HG02973 (cell line): ENCODE results near the gene KIRREL2.
A peak's percentile ranks its signal among the peaks of the same experiment; 100 is the strongest.
"Not testable (repeated sequence)": the region's sequence is repeated elsewhere in the genome, so short reads cannot be mapped to it uniquely, and the experiment has no call there.

ENCODE experiments used
- ATAC-seq: cut with Tn5 transposase; IDR thresholded peaks from one replicate; pipeline ENCODE4 v1.9.1; 2021; ENCODE audit warnings: moderate library complexity; ENCODE audit not compliant: unreplicated experiment

Gene KIRREL2

GRCh38 chr19:35895911-35896642, 39.4 kb downstream of the KIRREL2 start:
- ATAC-seq, result no peak

- no peak for ATAC-seq
Observed at GRCh38 chr19:35896643-35897040, 39.9 kb downstream of the KIRREL2 start.

DNA sequence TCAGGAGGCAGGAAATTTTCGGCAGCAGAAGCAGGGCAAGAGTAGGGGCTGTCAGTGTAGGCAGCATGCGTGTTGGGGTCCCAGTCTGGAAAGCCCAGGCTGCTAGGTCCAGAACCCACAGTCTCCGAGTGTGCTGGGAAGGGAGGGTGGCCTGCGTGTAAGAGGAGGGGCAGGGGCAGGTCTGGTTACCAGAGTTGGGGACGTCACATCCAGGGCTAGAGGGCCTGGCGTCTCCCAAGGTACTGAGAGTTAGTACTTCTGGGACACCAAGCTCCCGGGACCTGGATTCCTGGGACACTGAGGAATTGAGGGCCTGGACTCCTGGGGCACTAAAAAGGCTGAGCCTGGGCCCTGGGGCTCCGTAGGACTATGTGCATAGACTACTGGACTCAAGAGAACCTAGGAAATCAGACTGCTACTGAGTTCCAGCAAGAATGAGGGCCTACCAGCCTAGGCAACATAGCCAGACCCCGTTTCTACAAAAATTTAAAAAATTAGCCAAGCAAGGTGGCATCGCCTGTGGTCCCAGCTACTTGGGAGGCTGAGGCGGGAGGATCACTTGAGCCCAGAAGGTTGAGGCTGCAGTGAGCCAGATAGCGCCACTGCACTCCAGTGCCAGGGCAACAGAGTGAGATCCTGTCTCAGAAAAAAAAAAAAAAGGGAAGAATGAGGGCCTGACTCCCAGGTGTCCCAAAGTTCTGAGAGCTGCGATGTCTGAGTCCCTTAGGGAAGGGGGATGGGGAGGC, 41.2 kb downstream of the KIRREL2 start:
- no peak for ATAC-seq

- no peak for ATAC-seq
Observed at GRCh38 chr19:35898499-35898809, 41.7 kb downstream of the KIRREL2 start.

DNA sequence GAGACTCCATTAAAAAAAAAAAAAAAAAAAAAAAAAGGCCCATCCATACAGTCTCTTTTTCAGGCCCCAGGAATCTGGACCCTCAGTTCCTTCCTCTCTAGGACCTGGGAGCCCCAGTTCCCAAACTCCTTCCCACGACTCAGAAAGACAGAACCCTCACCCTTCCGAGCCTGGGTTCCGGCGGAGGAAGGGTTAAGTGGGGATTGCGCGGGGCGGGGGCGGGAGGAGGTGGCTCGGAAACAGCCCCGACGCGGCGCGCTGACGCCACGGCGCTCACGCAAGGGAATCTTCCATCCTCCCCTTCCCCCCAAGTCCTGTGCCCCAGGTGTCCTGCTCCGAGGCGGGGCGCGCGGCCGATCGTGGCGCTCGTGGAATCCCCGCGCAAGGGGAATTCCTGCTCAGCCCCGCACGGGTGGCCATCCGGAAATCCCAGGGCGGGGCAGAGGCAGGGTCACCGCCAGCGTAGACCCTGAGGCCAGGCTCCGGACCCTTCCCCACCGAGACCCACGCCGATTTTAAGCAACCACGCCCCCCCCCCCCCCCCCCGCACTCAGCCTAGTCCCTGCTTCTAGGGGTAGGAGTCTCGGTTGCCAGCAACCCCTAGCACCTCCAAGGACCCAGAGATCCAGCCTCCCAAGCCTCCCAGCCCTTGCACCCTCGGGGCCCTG, 43.0 kb downstream of the KIRREL2 start:
- peak; percentile 31 for ATAC-seq

DNA sequence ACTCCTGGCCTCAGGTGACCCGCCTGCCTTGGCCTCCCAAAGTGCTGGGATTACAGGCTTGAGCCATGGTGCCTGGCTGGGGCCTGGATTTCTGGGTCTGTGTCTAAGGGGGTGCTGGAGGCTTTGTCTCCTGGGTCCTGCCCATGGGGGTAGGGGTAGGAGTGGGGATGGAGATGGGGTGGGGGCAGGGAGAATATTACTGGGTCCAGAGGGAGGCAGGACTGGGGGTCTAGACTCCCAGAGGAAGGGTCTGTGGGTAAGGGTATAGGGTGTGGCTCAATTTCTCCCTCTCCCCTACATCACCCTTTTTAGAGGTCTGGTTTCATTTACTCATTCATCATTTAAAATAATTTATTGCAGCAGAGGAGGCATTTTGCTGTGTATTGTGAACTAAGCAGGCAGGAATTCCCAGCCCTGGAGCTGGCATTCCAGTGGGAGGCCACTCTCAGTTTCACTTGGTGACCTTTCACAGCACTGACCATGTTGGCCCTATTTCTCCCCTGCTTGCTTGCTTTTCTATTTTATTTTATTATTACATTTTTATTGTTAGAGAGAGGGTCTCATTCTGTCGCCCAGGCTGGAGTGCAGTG, 44.4 kb downstream of the KIRREL2 start:
- no peak for ATAC-seq

- ATAC-seq, result no peak
Observed at GRCh38 chr19:35901854-35902661, 45.3 kb downstream of the KIRREL2 start, which contains the start of gene HCST. HCST (plus strand) TSS chr19:35902529; CDS start chr19:35902594, 65 bp downstream.

GRCh38 chr19:35902870-35903475, 46.3 kb downstream of the KIRREL2 start:
- ATAC-seq, result no peak

DNA sequence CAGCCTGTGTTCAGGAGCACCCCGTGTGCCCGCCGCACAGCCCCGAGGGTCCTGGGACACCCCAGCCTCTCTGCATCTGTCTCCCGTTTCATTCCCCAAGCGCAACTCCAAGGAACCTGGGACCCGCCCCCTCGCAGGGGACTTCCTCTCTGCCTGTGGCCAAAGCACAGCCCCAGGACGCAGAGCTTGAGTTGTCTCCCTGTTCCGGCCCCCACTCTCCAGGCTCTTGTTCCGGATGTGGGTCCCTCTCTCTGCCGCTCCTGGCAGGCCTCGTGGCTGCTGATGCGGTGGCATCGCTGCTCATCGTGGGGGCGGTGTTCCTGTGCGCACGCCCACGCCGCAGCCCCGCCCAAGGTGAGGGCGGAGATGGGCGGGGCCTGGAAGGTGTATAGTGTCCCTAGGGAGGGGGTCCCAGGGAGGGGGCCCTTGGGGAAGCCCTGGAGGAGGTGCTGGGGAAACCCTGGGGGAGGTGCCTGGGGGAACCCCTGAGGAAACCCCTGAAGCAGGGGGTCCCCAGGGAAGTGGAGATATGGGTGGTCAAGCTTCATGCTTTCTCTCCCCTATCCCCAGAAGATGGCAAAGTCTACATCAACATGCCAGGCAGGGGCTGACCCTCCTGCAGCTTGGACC, 47.0 kb downstream of the KIRREL2 start:
- no peak for ATAC-seq

- no peak for ATAC-seq
Observed at GRCh38 chr19:35904311-35905068, 47.8 kb downstream of the KIRREL2 start.

GRCh38 chr19:35905178-35905727, 48.5 kb downstream of the KIRREL2 start:
- no peak for ATAC-seq

GRCh38 chr19:35907377-35907745, 50.6 kb downstream of the KIRREL2 start:
- ATAC-seq, result no peak

GRCh38 chr19:35908010-35908441, 51.3 kb downstream of the KIRREL2 start, which contains the start of gene TYROBP:
TYROBP (minus strand) TSS chr19:35908295; CDS start chr19:35908228, 67 bp downstream.
- no peak for ATAC-seq

DNA sequence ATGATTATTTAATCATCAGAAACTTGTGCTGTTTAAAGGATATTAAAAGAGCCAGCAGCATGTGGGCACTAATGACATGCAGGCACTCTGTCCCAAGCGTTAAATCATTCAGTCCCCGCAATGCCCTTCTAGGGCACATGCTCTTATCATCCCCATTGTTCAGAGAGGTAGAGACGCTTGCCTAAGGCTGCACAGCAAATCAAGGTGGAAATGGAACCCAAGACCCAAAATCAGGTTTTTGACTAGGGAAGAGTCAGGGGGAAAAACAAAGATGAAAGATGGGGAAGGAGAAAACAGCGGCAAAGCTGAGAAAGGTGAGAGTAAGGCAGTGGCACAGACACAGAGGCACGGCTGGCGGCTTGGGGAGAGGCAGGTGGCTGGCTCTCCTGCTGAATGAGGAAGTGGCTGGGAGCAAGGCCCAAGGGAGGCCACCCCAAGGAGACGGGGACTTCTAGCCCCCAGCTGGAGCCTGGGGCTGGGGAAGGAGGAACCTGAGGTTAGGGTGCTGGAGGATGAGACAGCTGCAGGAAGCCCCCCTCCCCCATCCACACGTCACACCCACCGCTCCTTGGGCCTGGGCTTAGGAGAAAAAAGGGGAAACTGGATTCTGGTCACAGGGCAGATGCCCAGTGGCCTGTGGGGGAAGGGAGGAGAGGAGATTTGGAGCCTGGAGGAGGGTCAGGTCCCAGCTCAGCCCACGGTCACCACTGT, 52.4 kb downstream of the KIRREL2 start:
- no peak for ATAC-seq

DNA sequence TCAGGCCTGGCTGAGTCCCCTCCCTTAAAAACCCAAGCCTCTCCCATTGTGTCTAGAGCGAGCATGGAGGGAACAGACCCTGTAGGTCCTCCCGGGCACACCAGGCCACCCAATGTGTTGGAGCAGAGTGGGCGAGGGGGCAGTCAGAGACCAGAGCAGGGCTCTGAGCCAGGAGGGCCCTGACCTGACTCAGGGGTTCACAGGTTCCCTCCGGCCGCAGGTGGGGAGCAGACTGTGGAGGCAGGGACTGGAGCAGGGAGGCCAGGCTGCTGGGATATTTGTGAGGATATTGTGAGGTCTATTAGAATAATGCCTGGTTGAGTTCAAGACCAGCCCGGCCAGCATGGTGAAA, 52.9 kb downstream of the KIRREL2 start:
- ATAC-seq, result no peak

DNA sequence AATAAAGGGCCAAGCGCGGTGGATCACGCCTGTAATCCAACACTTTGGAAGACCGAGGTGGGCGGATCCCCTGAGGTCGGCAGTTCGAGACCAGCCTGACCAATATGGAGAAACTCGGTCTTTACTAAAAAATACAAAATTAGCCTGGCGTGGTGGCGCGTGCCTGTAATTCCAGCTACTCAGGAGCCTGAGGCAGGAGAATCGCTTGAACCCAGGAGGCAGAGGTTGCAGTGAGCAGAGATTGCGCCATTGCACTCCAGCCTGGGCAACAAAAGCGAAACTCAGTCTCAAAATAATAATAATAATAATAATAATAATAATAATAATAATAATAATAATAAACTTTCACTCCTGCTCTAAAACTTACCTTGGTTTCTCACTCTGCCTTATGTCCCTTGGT, 53.6 kb downstream of the KIRREL2 start:
- not testable (repeated sequence) for ATAC-seq

- no peak for ATAC-seq
Observed at GRCh38 chr19:35911173-35911572, 54.5 kb downstream of the KIRREL2 start.

DNA sequence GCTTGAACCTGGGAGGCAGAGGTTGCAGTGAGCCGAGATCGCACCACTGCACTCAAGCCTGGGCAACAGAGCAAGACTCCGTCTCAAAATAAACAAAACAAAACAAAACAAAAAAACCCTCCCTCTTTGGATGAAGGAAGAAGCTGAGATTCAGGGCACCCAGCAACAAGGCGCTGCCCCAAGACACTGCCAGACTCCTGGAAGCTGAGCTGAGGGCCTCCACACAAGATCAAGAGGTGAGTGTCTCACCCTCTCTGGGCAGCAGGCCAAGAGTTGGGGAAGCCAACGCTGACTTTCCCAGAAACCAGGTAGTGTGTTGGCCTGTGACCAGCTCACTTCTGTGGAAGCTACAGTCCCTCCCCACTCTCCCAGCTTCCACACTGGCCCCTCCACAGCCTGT, 55.1 kb downstream of the KIRREL2 start:
- ATAC-seq, result no peak
